ENCODE measurements around the gene PIM1. TPM values are rescaled to one million over a fixed set of nuclear protein-coding genes. Genes with fewer than 3 reads are reported as not detected.

The PIM1 gene
- total RNA-seq, 4 donors from 2014 or later, result 16.1 to 35.9 (median 22.6) TPM

DNA sequence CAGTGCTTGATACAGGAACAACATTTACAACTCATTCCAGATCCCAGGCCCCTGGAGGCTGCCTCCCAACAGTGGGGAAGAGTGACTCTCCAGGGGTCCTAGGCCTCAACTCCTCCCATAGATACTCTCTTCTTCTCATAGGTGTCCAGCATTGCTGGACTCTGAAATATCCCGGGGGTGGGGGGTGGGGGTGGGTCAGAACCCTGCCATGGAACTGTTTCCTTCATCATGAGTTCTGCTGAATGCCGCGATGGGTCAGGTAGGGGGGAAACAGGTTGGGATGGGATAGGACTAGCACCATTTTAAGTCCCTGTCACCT is 4.2 kb downstream of the PIM1 start:
- TF ChIP-seq, protein P1, sequence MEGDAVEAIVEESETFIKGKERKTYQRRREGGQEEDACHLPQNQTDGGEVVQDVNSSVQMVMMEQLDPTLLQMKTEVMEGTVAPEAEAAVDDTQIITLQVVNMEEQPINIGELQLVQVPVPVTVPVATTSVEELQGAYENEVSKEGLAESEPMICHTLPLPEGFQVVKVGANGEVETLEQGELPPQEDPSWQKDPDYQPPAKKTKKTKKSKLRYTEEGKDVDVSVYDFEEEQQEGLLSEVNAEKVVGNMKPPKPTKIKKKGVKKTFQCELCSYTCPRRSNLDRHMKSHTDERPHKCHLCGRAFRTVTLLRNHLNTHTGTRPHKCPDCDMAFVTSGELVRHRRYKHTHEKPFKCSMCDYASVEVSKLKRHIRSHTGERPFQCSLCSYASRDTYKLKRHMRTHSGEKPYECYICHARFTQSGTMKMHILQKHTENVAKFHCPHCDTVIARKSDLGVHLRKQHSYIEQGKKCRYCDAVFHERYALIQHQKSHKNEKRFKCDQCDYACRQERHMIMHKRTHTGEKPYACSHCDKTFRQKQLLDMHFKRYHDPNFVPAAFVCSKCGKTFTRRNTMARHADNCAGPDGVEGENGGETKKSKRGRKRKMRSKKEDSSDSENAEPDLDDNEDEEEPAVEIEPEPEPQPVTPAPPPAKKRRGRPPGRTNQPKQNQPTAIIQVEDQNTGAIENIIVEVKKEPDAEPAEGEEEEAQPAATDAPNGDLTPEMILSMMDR (IDR thresholded peaks at IDR 0.05; ENCODE audit: low read depth), result no peak

DNA sequence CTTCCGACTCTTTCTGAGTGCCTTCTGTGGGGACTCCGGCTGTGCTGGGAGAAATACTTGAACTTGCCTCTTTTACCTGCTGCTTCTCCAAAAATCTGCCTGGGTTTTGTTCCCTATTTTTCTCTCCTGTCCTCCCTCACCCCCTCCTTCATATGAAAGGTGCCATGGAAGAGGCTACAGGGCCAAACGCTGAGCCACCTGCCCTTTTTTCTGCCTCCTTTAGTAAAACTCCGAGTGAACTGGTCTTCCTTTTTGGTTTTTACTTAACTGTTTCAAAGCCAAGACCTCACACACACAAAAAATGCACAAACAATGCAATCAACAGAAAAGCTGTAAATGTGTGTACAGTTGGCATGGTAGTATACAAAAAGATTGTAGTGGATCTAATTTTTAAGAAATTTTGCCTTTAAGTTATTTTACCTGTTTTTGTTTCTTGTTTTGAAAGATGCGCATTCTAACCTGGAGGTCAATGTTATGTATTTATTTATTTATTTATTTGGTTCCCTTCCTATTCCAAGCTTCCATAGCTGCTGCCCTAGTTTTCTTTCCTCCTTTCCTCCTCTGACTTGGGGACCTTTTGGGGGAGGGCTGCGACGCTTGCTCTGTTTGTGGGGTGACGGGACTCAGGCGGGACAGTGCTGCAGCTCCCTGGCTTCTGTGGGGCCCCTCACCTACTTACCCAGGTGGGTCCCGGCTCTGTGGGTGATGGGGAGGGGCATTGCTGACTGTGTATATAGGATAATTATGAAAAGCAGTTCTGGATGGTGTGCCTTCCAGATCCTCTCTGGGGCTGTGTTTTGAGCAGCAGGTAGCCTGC is 4.8 kb downstream of the PIM1 start:
- TF ChIP-seq, protein P1 (IDR thresholded peaks at IDR 0.05; ENCODE audit: low read depth), result no peak

DNA sequence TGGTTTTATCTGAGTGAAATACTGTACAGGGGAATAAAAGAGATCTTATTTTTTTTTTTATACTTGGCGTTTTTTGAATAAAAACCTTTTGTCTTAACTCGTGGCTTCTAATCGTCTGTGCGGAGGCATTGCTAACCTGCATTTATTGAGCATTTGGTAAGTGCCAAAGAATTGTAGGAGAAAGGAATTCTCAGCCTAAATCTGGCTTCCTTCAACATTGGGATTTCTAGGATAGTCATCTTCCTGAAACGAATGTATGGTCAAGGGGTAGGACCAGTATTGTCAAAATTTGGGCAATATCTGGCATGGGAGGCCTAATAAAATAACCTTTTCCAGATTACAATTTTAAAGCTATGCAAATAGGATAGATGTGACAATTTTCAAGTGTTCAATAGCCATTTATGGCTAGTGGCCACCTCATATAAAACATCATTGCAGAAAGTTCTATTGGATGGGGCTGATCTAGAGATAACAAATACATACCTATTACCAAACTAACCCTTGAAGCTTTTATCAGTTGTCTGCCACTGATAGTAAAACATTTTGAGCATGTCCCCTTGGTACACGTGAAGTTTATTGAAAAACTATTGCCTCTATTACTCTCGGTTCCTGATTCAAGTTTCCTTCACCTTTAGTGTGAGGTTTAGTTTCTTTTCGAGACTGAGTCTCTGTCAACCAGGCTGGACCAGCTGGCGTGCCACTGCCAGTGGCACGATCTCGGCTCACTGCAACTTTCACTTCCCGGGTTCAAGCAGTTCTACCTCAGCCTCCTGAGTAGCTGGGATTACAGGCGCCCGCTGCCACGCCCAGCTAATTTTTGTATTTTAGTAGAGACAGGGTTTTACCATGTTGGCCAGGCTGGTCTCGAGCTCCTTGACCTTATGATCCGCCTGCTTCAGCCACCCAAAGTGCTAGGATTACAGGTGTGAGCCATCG is 5.6 kb downstream of the PIM1 start:
- TF ChIP-seq, protein P1 (IDR thresholded peaks at IDR 0.05; ENCODE audit: low read depth), result no peak

DNA sequence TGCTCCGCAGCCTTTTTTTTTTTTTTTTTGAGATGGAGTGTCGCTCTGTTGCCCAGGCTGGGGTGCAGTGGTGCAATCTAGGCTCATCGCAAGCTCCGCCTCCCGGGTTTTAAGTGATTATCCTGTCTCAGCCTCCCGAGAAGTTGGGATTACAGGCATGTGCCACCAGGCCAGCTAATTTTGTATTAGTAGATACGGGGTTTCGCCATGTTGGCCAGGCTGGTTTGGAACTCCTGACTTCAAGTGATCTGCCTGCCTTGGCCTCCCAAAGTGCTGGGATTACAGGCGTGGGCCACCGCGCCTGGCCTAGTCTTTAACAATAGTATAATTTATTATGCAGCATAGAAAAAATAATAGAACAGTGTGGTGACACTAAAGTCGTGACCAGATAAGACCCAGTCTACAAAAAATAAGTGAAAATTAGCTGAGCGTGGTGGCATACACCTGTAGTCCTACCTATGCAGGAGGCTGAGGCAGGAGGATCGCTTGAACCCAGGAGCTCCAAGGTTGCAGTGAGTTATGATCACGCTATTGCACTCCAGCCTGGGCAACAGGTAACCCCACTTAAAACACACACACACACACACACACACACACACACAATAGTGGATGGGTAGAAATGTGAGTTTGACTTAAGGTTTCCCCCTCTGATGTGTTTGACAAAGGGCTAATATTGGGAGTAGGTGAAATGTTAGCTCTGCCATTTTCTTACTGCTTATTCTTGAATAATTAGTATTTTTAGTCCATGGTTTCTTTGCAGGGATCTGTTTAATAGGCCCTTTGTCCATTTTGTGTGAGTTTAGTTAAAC is 6.5 kb downstream of the PIM1 start:
- TF ChIP-seq, protein P1 (IDR thresholded peaks at IDR 0.05; ENCODE audit: low read depth), result no peak

DNA sequence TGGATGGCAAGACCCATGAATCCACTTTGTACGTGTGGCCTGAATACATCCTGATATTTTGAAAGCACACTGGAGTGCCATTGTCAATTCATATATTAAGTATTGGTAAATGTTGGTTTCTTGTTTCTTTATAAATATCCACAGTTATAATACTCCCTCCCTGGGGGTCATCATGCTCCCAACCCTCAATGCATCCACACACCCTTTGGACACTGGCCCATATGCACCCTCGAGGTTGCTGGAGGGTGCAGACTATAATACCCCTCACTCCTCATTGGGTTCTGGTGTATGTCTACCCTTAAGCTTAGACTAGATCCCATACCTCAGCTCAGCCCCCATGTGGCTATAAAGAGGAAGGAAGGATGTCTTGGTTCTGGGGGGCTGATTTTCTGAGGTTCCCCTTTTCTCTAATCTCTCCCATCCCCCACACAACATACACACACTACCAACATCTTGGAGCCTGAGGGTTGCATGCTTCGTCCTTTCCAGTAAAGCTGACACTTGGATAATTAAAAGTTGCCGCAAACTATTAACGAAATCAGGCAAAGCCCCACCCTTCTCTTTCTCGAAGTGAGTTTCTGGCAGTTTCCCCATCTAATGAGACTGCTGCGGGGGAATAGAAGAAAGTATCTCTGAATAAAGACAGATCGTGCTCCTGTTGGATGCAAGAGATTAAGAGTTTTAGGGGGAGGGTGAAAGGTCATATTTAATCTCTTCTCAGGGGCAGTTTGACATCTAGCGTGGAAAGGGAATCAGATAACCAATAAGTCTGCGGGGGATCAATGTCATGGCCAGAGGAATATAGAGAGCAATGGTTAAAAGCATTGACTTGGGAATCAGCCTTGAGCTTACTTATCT is 7.4 kb downstream of the PIM1 start:
- TF ChIP-seq, protein P1 (IDR thresholded peaks at IDR 0.05; ENCODE audit: low read depth), result no peak

DNA sequence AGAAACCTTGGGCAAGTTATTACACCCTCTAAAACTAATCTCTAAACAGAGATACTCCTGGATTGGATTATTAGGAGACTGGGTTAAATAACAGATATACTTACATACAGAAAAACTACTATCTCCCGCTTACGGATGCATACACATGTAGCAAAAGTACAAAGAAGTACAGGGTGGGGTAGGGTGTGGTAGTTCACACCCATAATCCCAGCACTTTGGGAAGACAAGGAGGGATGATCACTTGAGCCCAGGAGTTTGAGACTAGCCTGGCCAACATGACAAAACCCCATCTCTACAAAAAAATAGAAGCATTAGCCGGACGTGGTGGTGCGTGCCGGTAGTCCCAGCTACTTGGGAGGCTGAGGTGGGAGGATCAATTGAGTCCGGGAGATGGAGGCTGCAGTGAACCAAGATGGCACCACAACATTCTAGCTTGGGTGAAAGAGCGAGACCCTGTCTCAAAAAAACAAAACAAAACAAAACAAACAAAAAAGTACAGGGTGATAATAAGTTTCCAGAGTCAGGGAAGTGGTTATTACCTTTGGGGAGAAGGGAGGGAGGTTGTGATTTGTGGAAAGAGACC is 8.1 kb downstream of the PIM1 start:
- TF ChIP-seq, protein P1 (IDR thresholded peaks at IDR 0.05; ENCODE audit: low read depth), result no peak

All from subcutaneous adipose tissue (tissue), 4 donors.